GM21737 (cell line): ENCODE results near the gene CTSC.

ENCODE experiments used
- ATAC-seq: cut with Tn5 transposase; IDR thresholded peaks from one replicate; pipeline ENCODE4 v1.9.1; 2021; ENCODE audit warnings: mild to moderate bottlenecking, moderate library complexity; ENCODE audit not compliant: unreplicated experiment

The CTSC gene

GRCh38 chr11:88337181-88337986, at the start of gene CTSC:
Gene CTSC (minus strand): TSS chr11:88337736. CDS start chr11:88337672, 64 bp downstream.
- ATAC-seq: peak; percentile 87

- ATAC-seq: no peak
These were observed 47.1 kb upstream of the CTSC start for GRCh38 chr11:88384669-88385005.

- ATAC-seq: no peak
These were observed 46.6 kb upstream of the CTSC start for GRCh38 chr11:88384004-88384668.

- ATAC-seq: no peak
These were observed 45.9 kb upstream of the CTSC start for GRCh38 chr11:88383447-88383846.

- ATAC-seq: no peak
These were observed 41.6 kb upstream of the CTSC start for GRCh38 chr11:88379130-88379529.

- ATAC-seq: no peak
These were observed 41.0 kb upstream of the CTSC start for GRCh38 chr11:88378422-88379066.

- no peak for ATAC-seq
These were observed 40.1 kb upstream of the CTSC start for GRCh38 chr11:88377646-88378045.

GRCh38 chr11:88377144-88377543, 39.6 kb upstream of the CTSC start:
- ATAC-seq: no peak

- ATAC-seq: no peak
These were observed 38.5 kb upstream of the CTSC start for GRCh38 chr11:88375927-88376470.

GRCh38 chr11:88370782-88371181, 33.2 kb upstream of the CTSC start:
- ATAC-seq: no peak

- ATAC-seq: no peak
These were observed 29.8 kb upstream of the CTSC start for GRCh38 chr11:88367310-88367709.

- ATAC-seq: no peak
These were observed 26.1 kb upstream of the CTSC start for GRCh38 chr11:88363648-88364065.

- ATAC-seq: no peak
These were observed 25.5 kb upstream of the CTSC start for GRCh38 chr11:88363004-88363403.

GRCh38 chr11:88360141-88360540, 22.6 kb upstream of the CTSC start:
- ATAC-seq: no peak

- ATAC-seq: peak; percentile 63
These were observed 22.0 kb upstream of the CTSC start for GRCh38 chr11:88359541-88359940.

- no peak for ATAC-seq
These were observed 21.6 kb upstream of the CTSC start for GRCh38 chr11:88359114-88359513.

GRCh38 chr11:88358040-88358431, 20.5 kb upstream of the CTSC start:
- no peak for ATAC-seq

- peak; percentile 46 for ATAC-seq
These were observed 19.9 kb upstream of the CTSC start for GRCh38 chr11:88357323-88358039.

- no peak for ATAC-seq
These were observed 18.4 kb upstream of the CTSC start for GRCh38 chr11:88355887-88356286.

- ATAC-seq: no peak
These were observed 17.4 kb upstream of the CTSC start for GRCh38 chr11:88354912-88355311.
